HepG2 (cell line): Measurements from ENCODE around the gene ZBTB46. TPM values are rescaled to one million over a fixed set of nuclear protein-coding genes. Genes with fewer than 3 reads are reported as not detected.
A peak's percentile ranks its signal among the peaks of the same experiment; 100 is the strongest.

Source experiments
- AKAP8 ChIP-seq: sonication (generic); formaldehyde crosslinking; IDR thresholded peaks from 2 replicates; pipeline ENCODE4 v1.5.1; 2020; ENCODE audit warnings: mild to moderate bottlenecking, missing genetic modification reagents
- FOXA1 ChIP-seq, 2 experiments: fragments of 450-650 bp in 1 of 2; sonication (generic) in 1 of 2; formaldehyde crosslinking in 1 of 2; IDR thresholded peaks; 2 replicates each; pipeline versions ENCODE4 v1.4.0 to v1.6.1; 2016 to 2020; ENCODE audit warnings: missing genetic modification reagents in 1 of 2
- HHEX ChIP-seq: IDR thresholded peaks from 2 replicates; pipeline ENCODE4 v1.6.1; 2016; ENCODE audit warnings: control low read depth
- HMG20A ChIP-seq: IDR thresholded peaks from 2 replicates; pipeline ENCODE4 v1.6.1; 2016; ENCODE audit warnings: borderline replicate concordance
- JUNB ChIP-seq: sonication (generic); formaldehyde crosslinking; IDR thresholded peaks from 2 replicates; pipeline ENCODE4 v1.8.0; 2022; ENCODE audit warnings: missing genetic modification reagents, mild to moderate bottlenecking, borderline replicate concordance
- KAT8 ChIP-seq: IDR thresholded peaks from 2 replicates; pipeline ENCODE4 v1.6.1; 2016; ENCODE audit warnings: missing genetic modification reagents, missing compliant biosample characterization
- KLF12 ChIP-seq: sonication (generic); formaldehyde crosslinking; IDR thresholded peaks from 2 replicates; pipeline ENCODE4 v1.4.0; 2020; ENCODE audit warnings: missing genetic modification reagents, borderline replicate concordance
- NPAS2 ChIP-seq: sonication (generic); formaldehyde crosslinking; IDR thresholded peaks from 2 replicates; pipeline ENCODE4 v1.8.0; 2022; ENCODE audit warnings: mild to moderate bottlenecking, missing genetic modification reagents, borderline replicate concordance
- PATZ1 ChIP-seq: sonication (generic); formaldehyde crosslinking; IDR thresholded peaks from 2 replicates; pipeline ENCODE4 v1.4.0; 2020; ENCODE audit warnings: missing genetic modification reagents
- PHF5A ChIP-seq: IDR thresholded peaks from one replicate; pipeline ENCODE4 v1.6.1; 2018; ENCODE audit warnings: low read depth, missing genetic modification reagents; ENCODE audit not compliant: unreplicated experiment
- PPARG ChIP-seq: conservative IDR thresholded peaks from 2 replicates; pipeline ENCODE4 v1.6.1; 2016; ENCODE audit warnings: missing biosample characterization, missing genetic modification reagents
- SAP130 ChIP-seq: IDR thresholded peaks from 2 replicates; pipeline ENCODE4 v1.6.1; 2016; ENCODE audit warnings: low read depth
- SKI ChIP-seq: fragments of 450-650 bp; IDR thresholded peaks from one replicate; pipeline ENCODE4 v1.6.1; 2018; ENCODE audit warnings: mild to moderate bottlenecking; ENCODE audit not compliant: partially characterized antibody
- TBP ChIP-seq: sonication (generic); formaldehyde crosslinking; IDR thresholded peaks from 2 replicates; pipeline ENCODE4 v1.5.0; 2020; ENCODE audit warnings: missing genetic modification reagents
- ZMAT3 ChIP-seq: sonication (generic); formaldehyde crosslinking; conservative IDR thresholded peaks from 2 replicates; pipeline ENCODE4 v1.7.0; 2021; ENCODE audit warnings: missing genetic modification reagents
- ZNF570 ChIP-seq: sonication (generic); formaldehyde crosslinking; IDR thresholded peaks from 2 replicates; pipeline ENCODE4 v1.4.0; 2020; ENCODE audit warnings: mild to moderate bottlenecking, missing genetic modification reagents, borderline replicate concordance
- ZNF580 ChIP-seq: IDR thresholded peaks from 2 replicates; pipeline ENCODE4 v1.6.1; 2016; ENCODE audit warnings: low read depth, borderline replicate concordance
- ZNF619 ChIP-seq: sonication (generic); formaldehyde crosslinking; IDR thresholded peaks from 2 replicates; pipeline ENCODE4 v1.4.0; 2020; ENCODE audit warnings: mild to moderate bottlenecking, missing genetic modification reagents
- ZNF629 ChIP-seq: sonication (generic); formaldehyde crosslinking; conservative IDR thresholded peaks from 2 replicates; pipeline ENCODE4 v1.5.0; 2020; ENCODE audit warnings: missing genetic modification reagents
- ZNF660 ChIP-seq: sonication (generic); formaldehyde crosslinking; IDR thresholded peaks from 2 replicates; pipeline ENCODE4 v1.5.1; 2020; ENCODE audit warnings: mild to moderate bottlenecking, low read depth, missing genetic modification reagents, borderline replicate concordance
- ZNF710 ChIP-seq: sonication (generic); formaldehyde crosslinking; IDR thresholded peaks from 2 replicates; pipeline ENCODE4 v1.5.0; 2020; ENCODE audit warnings: mild to moderate bottlenecking, missing genetic modification reagents, borderline replicate concordance
- ZNF766 ChIP-seq: sonication (generic); formaldehyde crosslinking; IDR thresholded peaks from 2 replicates; pipeline ENCODE4 v1.5.0; 2020; ENCODE audit warnings: missing genetic modification reagents, borderline replicate concordance
- ZNF790 ChIP-seq: sonication (generic); formaldehyde crosslinking; IDR thresholded peaks from 2 replicates; pipeline ENCODE4 v1.8.0; 2022; ENCODE audit warnings: missing genetic modification reagents, mild to moderate bottlenecking, borderline replicate concordance
- ZNF816 ChIP-seq: sonication (generic); formaldehyde crosslinking; IDR thresholded peaks from 2 replicates; pipeline ENCODE4 v1.8.0; 2022; ENCODE audit warnings: missing genetic modification reagents, mild to moderate bottlenecking, borderline replicate concordance
- ZNF891 ChIP-seq: sonication (generic); formaldehyde crosslinking; IDR thresholded peaks from 2 replicates; pipeline ENCODE4 v1.5.0; 2020; ENCODE audit warnings: mild to moderate bottlenecking, missing genetic modification reagents
- polyA plus RNA-seq, 8 experiments: library from polyadenylated mRNA; depleted of rRNA in 3 of 8; stranded (reverse) in 7 of 8; unstranded in 1 of 8; fragments of >200 nt; fragmentation: Illumina TruSeq in 4 of 8; extraction: Trizol in 4 of 8; gene quantifications; 2 replicates each; pipeline versions ENCODE4 v1.2.1 to v1.2.3, GENCODE V29; 2011 to 2016; ENCODE audit warnings: low read depth in 4 of 8, missing spikeins in 1 of 8, mixed read lengths in 1 of 8; ENCODE audit not compliant: insufficient read depth in 1 of 8
- total RNA-seq, 5 experiments: library from RNA; depleted of rRNA; stranded (reverse); fragments of >200 nt; fragmentation: Illumina TruSeq; extraction: Trizol; gene quantifications; 2 replicates each; pipeline ENCODE4 v1.2.3, GENCODE V29; 2016; ENCODE audit warnings: low read depth in 1 of 5

Gene ZBTB46
- total and polyA plus RNA-seq, 2 of the 13 experiments (the other 11 are each of a cell fraction or from before 2014, with no cell fraction given) = 1.6 to 13.5 TPM

- TF ChIP-seq ZNF790 (CRISPR knock-in tag) (no peak), PATZ1 (peak; percentile 67), JUNB (CRISPR knock-in tag) (no peak), TBP (CRISPR knock-in tag) (no peak), AKAP8 (CRISPR knock-in tag) (peak; percentile 95), KAT8 (CRISPR knock-in tag) (no peak; the same call in 1 of the 2 replicates), ZNF570 (CRISPR knock-in tag) (0 out of 2 replicates have a peak, but pooled peaks have one; percentile 46), ZNF629 (no peak), PHF5A (CRISPR knock-in tag) (no peak), HHEX (CRISPR knock-in tag) (no peak), ZMAT3 (no peak), NPAS2 (CRISPR knock-in tag) (no peak), ZNF619 (CRISPR knock-in tag) (no peak; the same call in 1 of the 2 replicates), ZNF710 (no peak; the same call in none of the 2 replicates), ZNF891 (CRISPR knock-in tag) (no peak), SAP130 (CRISPR knock-in tag) (no peak; the same call in 1 of the 2 replicates), SKI (no peak), ZNF580 (no peak; the same call in 1 of the 2 replicates), PPARG (CRISPR knock-in tag) (no peak), HMG20A (no peak), ZNF660 (no peak), KLF12 (CRISPR knock-in tag) (no peak), FOXA1 (IDR thresholded peaks at IDR 0.05) (no peak), FOXA1 (CRISPR knock-in tag; IDR thresholded peaks at IDR 0.05) (no peak; the same call in 1 of the 2 replicates), ZNF766 (CRISPR knock-in tag) (no peak), ZNF816 (CRISPR knock-in tag) (no peak)
Observed at GRCh38 chr20:63736893-63737694, 94.0 kb downstream of the ZBTB46 start (continued).
